Epithelial cell of prostate (primary cell): Measurements from ENCODE around the gene CD59.
"Not testable (repeated sequence)": the region's sequence is repeated elsewhere in the genome, so short reads cannot be mapped to it uniquely, and the experiment has no call there.

Experiments used
- DNase-seq: peaks from one replicate; pipeline ENCODE4 v3.0.0-alpha.2; 2011; ENCODE audit warnings: low read depth, low spot score
- H3K27ac ChIP-seq: fragments of 450-650 bp; 2 replicates; pipeline ENCODE4 v1.5.1; 2017; ENCODE audit warnings: mild to moderate bottlenecking

Gene CD59

GRCh38 chr11:33747979-33748378 is 11.8 kb upstream of the CD59 start:
- no peak for DNase-seq
- H3K27ac ChIP-seq, result no peak overlapping the region

- H3K27ac ChIP-seq, result no peak overlapping the region
- no peak for DNase-seq
Measured at GRCh38 chr11:33743291-33743690, 7.1 kb upstream of the CD59 start.

- no peak overlapping the region for H3K27ac ChIP-seq
- no peak for DNase-seq
Measured at GRCh38 chr11:33742249-33742851, 6.1 kb upstream of the CD59 start.

- H3K27ac ChIP-seq, result no peak overlapping the region
- no peak for DNase-seq
Measured at GRCh38 chr11:33741806-33742205, 5.6 kb upstream of the CD59 start.

- H3K27ac ChIP-seq, result peak overlapping the region; percentile 93
- DNase-seq, result no peak
Measured at GRCh38 chr11:33737362-33737821, 1.2 kb upstream of the CD59 start.

- DNase-seq, result no peak
- peak overlapping the region; percentile 93 for H3K27ac ChIP-seq
Measured at GRCh38 chr11:33735271-33736147, 714 bp downstream of the CD59 start.

GRCh38 chr11:33734441-33735270 is 1.6 kb downstream of the CD59 start:
- H3K27ac ChIP-seq, result peak overlapping the region; percentile 93
- DNase-seq, result no peak

- peak overlapping the region; percentile 93 for H3K27ac ChIP-seq
- DNase-seq, result no peak
Measured at GRCh38 chr11:33733980-33734379, 2.2 kb downstream of the CD59 start.

- DNase-seq, result no peak
- H3K27ac ChIP-seq, result peak overlapping the region; percentile 93
Measured at GRCh38 chr11:33731723-33732531, 4.3 kb downstream of the CD59 start.

GRCh38 chr11:33730716-33731115 is 5.5 kb downstream of the CD59 start:
- no peak for DNase-seq
- peak overlapping the region; percentile 93 for H3K27ac ChIP-seq

- not testable (repeated sequence) for DNase-seq
Measured at GRCh38 chr11:33729072-33729664, 7.1 kb downstream of the CD59 start.

GRCh38 chr11:33727539-33727938 is 8.7 kb downstream of the CD59 start:
- DNase-seq, result not testable (repeated sequence)
- H3K27ac ChIP-seq, result peak overlapping the region; percentile 93

More at GRCh38 chr11:33729072-33729664, 7.1 kb downstream of the CD59 start:
- peak overlapping the region; percentile 93 for H3K27ac ChIP-seq

GRCh38 chr11:33725496-33725895 is 10.7 kb downstream of the CD59 start:
- peak overlapping the region; percentile 81 for H3K27ac ChIP-seq
- DNase-seq, result no peak

GRCh38 chr11:33724644-33725035 is 11.6 kb downstream of the CD59 start:
- H3K27ac ChIP-seq, result peak overlapping the region; percentile 81
- no peak for DNase-seq

GRCh38 chr11:33723238-33723881 is 12.9 kb downstream of the CD59 start:
- H3K27ac ChIP-seq, result peak overlapping the region; percentile 81
- no peak for DNase-seq

GRCh38 chr11:33722590-33723234 is 13.5 kb downstream of the CD59 start:
- H3K27ac ChIP-seq, result peak overlapping the region; percentile 81
- no peak for DNase-seq

GRCh38 chr11:33721984-33722383 is 14.2 kb downstream of the CD59 start:
- DNase-seq, result no peak
- H3K27ac ChIP-seq, result peak overlapping the region; percentile 81

GRCh38 chr11:33721426-33721825 is 14.8 kb downstream of the CD59 start:
- DNase-seq, result no peak
- H3K27ac ChIP-seq, result peak overlapping the region; percentile 81
